HG02798 (cell line): Measurements from ENCODE around the gene MRGPRX1.
"Not testable (repeated sequence)": the region's sequence is repeated elsewhere in the genome, so short reads cannot be mapped to it uniquely, and the experiment has no call there.

Source experiments
- ATAC-seq: cut with Tn5 transposase; IDR thresholded peaks from one replicate; pipeline ENCODE4 v1.9.1; 2021; ENCODE audit warnings: mild to moderate bottlenecking; ENCODE audit not compliant: unreplicated experiment, poor library complexity

The MRGPRX1 gene

DNA sequence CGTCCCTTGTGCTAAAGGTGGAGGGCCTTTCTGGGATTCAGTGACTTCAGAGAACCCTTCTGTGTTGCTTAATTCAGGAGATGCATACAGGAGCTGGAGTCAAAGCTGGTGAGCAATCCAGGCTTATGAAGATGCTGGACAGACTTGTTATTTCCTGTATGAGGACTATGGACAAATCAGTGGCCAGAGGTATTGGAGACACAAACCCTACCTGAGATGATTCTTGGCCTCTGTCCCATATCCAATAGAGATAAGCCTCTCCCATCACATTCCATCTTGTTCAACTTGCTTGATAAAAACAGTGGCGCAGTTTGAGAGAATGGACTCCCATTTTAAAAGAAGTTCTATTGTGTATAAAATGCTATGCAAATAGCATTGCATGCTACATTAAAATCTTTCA, at the start of gene MRGPRX1:
Gene MRGPRX1 (minus strand): TSS at position 101 of the 400 bp plus-strand sequence. CDS start 4,630 bp downstream, outside the sequence.
- no peak for ATAC-seq

DNA sequence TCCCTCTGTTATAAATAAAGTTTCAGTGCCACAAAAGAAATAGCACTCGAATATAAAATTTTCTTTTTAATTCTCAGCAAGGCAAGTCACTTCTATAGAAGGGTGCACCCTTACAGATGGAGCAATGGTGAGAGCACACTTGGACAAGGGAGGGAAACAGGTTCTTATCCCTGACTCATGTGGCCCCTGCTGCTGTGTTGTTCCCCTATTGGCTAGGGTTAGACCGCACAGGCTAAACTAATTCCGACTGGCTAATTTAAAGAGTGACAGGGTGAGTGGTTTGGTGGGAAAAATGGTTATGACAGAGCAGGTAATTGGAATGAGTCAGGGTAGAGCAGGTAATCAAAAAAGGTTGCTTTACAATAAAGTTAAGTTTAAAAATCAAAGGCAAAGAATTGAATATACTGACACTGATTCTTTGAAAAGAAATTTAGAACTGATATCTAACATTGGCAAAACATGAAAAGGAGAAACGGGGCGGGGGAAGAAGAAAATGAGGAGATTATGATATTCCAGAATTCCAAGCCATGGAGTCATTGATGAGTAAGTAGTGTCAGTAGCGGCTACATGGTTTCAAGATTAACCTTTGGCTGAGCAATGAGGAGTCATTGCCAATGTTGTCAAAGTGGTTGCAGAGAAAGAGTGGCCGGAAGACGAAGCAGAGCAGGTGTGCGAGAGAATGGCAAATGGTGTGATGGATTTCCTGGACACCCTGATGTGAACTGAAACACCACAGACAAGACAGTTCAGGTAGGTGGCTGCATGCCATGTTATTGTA, 48.4 kb upstream of the MRGPRX1 start:
- no peak for ATAC-seq

- ATAC-seq: no peak
Measured at GRCh38 chr11:18986744-18987143, 47.5 kb upstream of the MRGPRX1 start.

GRCh38 chr11:18981897-18982296, 42.7 kb upstream of the MRGPRX1 start:
- ATAC-seq: no peak

GRCh38 chr11:18974192-18974591, 35.0 kb upstream of the MRGPRX1 start:
- ATAC-seq: no peak

DNA sequence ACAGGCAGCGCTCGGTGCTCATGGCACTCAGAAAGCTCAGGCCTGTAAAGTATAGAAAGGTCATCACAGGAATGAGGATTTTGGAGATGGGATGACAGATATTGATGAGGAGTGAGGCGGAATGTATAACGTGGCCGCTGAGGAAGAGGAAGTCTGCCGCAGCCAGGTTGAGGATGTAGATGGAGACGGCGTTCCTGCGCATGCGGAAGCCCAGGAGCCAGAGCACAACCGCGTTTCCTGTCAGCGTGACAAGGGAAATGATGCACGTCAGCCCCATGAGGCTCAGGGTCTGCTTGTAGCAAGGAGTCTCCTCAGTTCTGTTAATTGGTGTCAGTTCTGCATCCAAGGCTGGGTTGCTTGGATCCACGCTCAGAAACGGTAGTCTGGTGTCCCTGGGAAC, 33.1 kb upstream of the MRGPRX1 start:
- ATAC-seq: no peak

DNA sequence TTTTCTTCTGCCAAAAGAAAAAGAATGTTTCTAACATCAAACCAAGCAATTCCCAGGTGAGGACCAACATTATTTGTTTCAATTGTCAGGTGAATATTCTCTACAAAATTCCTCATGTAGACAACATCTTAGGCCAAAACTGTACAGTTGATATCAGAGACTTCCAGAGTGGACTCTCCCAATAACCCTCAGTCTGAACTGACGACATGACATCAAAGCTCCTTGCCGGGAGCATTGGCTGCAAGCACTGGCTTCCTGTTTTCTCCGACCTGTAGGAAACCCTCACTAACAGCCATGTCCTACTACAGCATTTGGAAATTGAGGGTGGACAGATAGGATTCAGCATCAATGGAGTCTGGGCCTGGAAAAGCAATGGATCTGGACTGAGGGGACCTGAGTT, 30.5 kb upstream of the MRGPRX1 start:
- no peak for ATAC-seq

DNA sequence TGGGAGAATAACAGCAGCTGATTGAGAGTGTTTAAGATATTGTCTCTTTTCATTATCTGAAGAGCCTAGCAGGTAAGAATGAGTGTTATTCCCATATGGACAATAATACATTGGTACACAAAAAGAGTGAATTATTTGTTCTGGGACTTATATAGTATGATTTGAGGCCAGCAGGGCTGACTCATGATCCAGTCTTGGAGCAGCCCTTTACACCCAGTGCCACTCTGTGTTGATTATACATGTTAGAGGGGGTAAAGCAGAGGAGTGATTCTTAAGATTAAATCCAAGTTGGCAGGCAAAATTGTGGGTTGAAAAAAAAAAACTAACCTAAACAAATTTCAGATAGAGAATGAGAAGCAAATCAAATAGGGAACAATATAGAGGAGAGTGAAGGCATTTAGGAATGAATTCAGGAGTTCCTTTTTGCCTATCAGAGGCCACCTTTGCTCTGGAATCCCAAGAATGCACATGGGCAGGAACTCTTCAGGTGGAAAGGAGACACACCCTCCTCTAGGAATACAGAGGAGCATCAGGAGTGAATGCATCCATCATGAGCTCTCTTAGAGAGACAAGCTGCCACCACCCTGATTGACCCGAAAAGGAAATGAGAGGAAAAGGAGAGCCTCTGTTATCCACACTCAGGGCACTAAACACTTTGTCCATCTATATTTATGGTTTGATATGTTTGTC, 19.2 kb upstream of the MRGPRX1 start:
- ATAC-seq: no peak

DNA sequence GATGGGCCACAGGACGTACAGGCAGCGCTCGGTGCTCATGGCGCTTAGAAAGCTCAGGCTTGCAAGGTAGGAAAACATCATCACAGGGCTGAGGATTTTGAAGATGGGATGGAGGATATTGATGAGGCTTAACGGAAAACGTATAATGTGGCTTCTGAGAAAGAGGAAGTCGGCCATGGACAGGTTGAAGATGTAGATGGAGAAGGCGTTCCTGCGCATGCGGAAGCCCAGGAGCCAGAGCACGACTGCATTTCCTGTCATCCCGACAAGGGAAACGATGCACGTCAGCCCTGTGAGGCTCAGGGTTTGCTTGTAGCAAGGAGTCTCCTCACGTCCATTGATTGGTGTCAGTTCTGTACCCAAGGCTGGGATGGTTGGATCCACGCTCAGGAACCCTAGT, 17.4 kb upstream of the MRGPRX1 start:
- ATAC-seq: no peak

DNA sequence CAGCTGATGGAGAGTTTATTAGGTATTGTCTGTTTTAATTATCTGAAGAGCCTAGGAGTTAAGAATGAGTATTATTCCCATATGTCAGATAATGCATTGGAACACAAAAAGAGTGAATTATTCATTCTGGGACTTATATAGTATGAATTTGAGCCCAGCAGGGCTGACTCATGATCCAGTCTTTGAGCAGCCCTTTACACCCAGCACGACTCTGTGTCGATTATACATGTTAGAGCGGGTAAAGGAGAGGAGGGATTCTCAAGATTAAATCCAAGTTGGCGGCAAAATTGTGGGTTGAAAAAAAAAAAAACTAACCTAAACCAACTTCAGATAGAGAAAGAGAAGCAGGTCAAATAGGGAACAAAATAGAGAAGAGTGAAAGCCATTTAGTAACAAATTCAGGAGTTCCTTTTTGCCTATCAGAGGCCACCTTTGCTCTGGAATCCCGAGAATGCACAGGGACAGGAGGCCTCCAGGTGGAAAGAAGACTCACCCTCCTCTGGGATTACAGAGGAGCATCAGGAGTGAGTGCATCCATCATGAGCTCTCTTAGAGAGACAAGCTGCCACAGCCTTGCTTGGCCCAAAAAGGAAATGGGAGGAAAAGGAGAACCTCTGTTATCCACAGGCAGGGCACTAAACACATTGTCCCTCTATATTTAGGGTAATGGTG, 3.1 kb downstream of the MRGPRX1 start:
- no peak for ATAC-seq

GRCh38 chr11:18934195-18934814, 4.9 kb downstream of the MRGPRX1 start:
- no peak for ATAC-seq

GRCh38 chr11:18927550-18928322, 11.5 kb downstream of the MRGPRX1 start:
- ATAC-seq: no peak

DNA sequence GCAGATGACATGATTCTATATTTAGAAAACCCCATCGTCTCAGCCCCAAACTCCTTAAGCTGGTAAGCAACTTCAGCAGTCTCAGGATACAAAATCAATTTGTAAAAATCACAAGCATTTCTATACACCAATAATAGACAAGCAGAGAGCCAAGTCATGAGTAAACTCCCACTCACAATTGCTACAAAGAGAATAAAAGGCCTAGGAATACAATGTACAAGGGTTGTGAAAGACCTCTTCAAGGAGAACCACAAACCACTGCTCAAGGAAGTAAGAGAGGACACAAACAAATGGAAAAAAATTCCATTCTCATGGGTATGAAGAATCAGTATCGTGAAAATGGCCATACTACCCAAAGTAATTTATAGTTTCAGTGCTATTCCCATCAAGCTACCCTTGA, 13.8 kb downstream of the MRGPRX1 start:
- not testable (repeated sequence) for ATAC-seq

- ATAC-seq: no peak
Measured at GRCh38 chr11:18912883-18913282, 26.3 kb downstream of the MRGPRX1 start.

GRCh38 chr11:18907391-18907790, 31.8 kb downstream of the MRGPRX1 start:
- no peak for ATAC-seq

DNA sequence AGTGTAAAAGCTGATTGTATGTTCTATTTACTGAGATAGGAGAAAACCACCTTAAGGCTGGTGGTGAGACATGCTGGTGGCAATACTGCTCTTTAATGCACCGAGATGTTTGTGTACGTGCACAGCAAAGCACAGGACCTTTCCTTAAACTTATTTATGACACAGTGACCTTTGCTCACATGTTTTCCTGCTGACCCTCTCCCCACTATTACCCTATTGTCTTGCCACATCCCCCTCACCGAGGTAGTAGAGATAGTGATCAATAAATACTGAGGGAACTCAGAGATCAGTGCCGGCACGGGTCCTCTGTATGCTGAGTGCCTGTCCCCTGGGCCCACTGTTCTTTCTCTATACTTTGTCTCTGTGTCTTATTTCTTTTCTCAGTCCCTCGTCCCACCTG, 38.6 kb downstream of the MRGPRX1 start:
- ATAC-seq: not testable (repeated sequence)

- ATAC-seq: not testable (repeated sequence)
Measured at GRCh38 chr11:18900151-18900611, 39.0 kb downstream of the MRGPRX1 start.

- not testable (repeated sequence) for ATAC-seq
Measured at GRCh38 chr11:18891712-18892111, 47.5 kb downstream of the MRGPRX1 start.

- no peak for ATAC-seq
Measured at GRCh38 chr11:18890615-18891014, 48.6 kb downstream of the MRGPRX1 start.
